HG02571 (cell line): ENCODE results near the gene DMPK.
"Not testable (repeated sequence)": the region's sequence is repeated elsewhere in the genome, so short reads cannot be mapped to it uniquely, and the experiment has no call there.

ENCODE experiments used
- ATAC-seq: cut with Tn5 transposase; IDR thresholded peaks from one replicate; pipeline ENCODE4 v1.9.1; 2021; ENCODE audit warnings: mild to moderate bottlenecking, moderate library complexity; ENCODE audit not compliant: unreplicated experiment

Gene DMPK

DNA sequence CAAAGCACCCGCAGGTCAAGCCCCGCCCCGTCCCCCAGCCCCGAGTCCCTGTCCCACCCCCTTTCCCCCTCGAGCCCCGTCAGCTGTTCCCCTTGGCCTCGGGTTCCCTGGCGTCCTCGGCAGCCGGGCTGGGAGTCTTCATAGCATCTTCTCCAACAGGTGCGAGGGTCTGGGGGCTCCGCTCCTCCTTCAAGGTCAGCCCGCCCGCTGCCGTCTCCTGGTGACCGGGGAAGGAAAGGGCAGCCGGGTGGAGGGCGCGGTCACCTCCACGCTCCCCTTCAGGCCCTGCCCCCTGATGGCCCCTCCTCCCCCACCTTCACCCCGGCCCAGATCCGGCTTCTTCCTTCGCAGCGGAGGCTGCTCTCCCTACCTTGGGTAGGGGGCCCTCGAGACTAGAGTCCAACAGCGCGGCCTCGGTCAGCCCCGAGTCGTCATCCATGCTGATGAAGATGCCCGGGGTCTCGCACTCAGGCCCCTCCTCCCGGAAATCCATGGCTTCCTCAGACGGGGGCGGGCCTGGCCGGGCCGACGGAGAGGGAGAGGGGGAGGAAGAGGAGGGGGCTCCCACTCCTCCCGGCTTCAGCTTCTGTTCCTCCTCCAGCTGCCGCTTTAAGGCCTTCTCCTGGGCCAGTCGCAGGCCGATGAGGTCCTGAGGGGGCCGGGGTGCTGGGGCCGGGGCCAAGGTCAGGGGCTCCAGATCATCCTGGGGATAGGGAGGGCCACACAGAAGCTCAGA, 33.4 kb upstream of the DMPK start:
- no peak for ATAC-seq

DNA sequence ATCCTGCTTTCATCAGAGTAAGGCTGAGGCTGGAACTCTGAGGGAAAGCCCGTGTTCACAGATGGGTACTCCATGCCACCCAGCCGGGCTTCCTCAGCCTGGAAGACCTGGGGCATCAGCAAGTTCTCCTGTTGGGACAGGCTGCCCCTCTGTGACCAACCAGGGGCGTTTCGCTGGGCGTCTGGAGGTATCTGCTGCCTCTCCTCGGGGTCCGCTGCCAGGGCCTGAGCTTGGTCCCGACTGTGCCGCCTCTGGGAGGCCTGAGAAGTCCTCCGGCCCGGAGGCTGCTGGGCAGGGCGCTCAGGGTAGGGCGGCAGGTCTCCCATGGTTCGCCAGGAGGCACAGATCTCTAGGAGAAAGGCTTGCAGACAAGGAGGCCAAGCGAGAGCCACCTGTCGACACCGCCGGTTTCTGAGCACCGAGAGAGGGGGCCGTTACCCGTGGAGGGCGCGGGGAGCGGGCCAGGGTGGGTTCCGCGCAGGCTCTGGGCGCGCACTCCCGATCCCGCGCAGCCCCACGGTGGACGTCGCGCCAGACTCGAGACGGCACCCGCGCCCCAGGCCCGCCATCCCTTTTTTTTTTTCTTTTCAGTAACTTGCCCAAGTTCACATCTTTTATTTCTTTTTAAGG, 32.7 kb upstream of the DMPK start, which contains the start of gene RSPH6A:
RSPH6A (minus strand) TSS at position 458 of the 630 bp plus-strand sequence; CDS start at position 326, 132 bp downstream.
- no peak for ATAC-seq

DNA sequence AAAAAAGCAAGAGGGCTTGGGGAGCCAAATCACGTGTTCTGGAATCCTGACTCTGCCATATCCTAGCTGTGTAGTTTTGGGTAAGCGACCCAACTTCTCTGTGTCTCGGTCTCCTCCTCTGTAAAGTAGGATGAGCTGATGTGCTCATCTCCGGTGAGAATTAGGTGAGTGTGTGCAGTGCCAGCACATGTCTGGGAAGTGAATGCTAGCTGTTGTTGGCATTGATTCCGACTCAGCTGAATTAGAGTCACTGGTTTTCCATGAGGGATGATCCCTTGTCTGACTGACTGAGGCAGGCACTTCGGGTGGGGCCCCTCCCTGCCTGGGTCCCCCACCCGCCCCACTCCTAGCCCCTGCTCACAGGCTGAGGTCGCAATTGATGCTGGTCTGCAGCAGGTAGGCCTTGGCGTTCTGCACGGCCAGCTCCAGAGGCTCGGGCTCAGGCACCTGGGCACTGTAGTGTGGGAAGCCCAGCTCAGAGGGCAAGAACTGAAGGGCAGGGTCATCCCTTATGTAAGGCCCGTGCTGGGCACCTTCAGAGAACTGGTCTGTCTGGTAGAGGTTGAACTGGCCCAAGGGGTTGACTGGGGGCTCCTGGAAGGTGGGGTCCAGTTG, 32.0 kb upstream of the DMPK start:
- no peak for ATAC-seq

DNA sequence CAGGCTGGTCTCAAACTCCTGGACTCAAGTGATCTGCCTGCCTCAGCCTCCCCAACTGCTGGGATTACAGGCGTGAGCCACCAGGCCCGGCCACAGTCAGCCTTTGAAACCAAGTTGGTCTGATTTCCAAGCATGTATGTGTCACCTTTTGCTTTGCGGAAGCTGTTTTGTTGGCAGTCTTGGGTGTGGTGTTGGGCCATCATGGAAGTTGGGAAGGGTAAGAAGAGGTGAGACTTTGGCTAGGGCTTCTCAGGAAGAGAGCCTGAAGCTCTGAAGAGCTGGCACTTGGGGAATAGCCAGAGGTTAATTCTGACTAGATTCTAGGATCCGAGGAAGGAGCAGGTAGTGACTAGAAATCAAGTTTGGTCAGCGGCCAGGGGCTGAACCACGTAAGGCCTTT, 30.0 kb upstream of the DMPK start:
- ATAC-seq = no peak

DNA sequence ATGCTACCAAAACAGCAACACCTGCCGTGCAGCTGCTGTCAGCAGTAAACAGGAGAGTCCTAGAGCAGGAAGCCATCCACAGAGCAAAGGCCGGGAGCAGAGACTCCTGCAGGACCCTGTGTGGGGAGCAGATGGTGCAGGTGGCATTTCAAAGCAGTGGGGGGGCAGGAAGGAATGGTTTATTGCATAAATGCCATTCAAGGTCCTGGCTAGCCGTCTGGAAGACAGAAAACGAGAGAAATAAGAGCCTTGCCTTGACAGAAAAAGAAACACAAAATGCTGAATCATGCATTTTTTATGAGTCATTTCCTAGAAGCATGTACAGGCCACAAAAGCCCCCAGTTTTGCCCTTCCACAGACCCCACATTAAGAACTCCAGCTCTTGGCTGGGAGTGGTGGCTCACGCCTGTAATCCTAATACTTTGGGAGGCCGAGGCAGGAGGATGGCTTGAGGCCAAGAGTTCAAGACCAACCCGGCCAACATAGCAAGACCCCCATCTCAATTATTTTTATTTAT, 27.4 kb upstream of the DMPK start:
- ATAC-seq = no peak

DNA sequence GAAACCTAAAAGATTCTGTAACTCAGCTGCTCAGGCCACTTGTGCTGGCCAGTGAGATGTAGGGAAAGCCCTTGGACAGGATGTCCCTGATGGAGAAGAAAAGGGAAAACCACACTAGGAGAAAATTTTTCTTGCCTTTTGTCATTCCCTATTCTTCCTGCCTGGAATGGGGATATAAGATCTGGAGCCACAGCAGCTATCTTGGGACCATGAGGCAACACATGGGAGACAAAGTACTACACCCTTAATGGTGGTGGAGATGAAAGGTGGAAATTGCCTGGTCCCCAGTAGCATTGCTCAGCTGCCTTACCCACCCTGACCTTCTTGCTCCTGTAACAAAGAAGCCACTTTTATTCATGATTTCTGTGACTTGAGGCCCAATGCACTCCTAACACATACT, 23.4 kb upstream of the DMPK start:
- ATAC-seq = no peak

DNA sequence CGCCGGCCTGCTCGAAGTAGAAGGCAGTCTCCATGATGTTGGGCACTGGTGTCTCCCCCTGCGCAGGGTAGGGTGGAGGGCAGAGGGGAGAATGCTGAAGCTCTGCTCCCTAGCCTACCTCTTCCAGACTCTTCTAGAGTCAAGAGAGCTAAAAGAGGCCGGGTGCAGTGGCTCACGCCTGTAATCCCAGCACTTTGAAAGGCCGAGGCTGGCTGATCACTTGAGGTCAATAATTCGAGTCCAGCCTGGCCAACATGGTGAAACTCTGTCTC, 22.6 kb upstream of the DMPK start:
- ATAC-seq = no peak

DNA sequence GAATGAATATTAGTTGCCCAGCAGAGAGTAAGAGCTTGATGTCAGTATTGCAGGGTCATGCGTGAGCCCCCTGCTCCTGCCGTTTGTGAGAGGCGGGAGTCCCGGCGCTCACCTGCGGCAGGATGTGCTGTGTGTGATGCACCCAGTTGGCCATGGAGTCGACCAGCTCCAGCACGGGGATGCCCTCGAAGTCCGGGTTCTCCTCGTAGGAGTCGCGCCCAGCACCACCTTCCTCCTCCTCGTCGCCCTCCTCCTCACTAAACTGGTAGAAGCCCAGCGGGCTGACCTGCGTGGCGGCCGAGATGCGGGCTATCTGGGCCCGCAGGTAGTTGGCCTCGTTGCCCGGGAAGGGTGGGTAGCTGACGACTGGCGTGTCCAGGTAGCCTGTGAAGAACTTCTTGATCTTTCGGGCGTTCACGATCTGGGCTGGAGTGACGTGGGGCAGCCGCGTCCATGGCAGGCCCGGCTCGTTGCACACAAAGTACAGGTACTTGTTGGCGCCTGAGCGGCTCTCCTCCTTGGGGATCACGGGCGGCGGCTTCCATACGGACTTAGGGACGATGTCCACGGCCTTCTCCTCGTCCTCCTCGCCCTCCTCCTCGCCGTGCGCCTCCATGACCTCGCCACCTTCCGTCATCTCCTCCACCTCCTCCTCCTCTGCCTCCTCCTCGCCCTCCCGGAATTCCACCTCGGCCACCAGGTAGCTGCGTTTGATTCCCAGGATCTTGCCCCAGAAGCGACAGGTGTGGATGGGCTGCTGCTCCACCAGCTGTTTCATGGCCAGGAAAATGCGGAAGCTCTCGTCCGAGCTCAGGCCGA, 22.1 kb upstream of the DMPK start:
- no peak for ATAC-seq

DNA sequence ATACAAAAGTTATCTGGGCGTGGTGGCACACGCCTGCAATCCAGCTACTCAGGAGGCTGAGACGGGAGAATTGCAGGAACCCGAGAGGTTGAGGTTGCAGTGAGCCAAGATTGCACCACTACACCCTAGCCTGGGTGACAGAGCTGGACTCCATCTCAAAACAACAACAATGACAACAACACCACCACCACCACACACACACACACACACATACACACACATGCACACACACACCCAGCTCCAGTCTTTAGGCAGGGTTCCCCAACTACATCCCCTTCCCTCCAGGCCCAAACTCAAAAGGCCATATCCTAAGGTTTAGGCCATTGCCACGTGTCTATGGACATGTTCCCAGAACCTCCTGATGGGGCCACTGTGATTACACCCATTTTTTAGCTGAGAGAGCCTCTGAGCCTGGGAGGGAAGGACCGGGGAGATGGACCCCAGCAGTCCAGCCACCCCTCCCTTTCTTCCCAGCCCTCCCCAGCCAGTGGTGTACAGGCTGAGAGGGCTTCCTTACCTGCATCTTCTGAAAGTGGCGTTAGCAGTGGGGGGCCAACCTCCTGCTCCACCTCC, 19.4 kb upstream of the DMPK start:
- ATAC-seq = no peak

DNA sequence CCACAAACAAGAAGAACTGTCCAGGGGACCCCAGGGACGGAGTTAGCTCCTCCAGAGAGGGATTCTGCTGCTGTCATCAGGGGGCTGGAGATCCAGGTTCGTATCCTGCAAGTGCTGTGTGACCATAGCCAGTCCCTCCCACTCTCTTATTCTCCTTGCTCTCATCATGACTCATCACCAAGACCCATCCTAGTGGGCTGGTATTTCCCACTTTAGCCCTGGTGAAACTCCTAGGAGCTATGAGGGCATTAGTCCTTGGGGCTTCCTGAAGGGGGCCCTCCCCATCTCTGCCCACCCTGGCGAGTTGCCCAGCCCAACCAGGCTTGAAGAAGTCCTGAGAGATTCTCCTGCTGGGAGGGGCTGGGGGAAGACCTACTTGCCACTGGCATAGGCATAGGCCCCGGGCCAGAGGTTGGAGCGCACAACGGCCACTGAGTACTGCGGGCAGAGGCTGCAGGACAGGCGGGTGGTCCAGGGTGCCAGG, 17.8 kb upstream of the DMPK start:
- ATAC-seq = no peak

DNA sequence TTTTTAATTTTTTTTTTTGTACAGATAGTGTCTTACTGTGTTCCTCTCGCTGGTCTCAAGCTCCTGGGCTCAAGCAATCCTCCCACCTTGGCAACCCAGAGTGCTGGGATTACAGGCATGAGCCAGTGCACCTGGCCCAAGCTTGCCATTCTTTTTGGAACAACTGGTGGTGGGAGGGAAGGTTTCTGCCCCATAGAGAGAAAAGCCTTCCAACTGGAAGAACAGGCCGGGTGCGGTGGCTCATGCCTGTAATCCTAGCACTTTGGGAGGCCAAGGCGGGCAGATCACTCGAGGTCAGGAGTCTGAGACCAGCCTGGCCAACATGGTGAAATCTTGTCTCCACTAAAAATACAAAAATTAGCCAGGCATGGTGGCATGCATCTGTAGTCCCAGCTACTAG, 17.3 kb upstream of the DMPK start:
- ATAC-seq = not testable (repeated sequence)

DNA sequence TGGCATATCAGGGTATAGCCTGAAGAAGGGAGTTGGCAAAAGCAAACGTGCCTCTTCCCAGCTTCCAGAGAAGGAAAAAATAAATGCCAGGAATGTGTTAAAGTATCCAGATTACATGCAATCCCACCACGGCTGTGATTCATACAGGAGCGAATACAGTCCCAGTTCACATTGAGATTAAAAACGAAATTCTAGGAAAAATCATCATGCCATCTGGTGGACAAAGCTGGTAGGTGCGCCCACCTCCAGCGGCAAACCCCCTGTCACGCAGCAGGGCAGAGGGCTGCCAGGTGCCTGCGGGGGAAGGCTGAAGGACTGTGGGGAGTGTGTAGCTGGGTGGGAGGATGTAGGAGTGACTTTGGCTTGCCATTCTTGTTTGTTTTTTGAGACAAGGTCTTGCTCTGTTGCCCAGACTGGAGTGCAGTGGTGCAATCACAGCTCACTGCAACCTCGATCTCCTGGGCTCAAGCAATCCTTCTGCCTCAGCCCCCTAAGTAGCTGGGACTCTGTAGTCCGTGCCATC, 16.8 kb upstream of the DMPK start:
- no peak for ATAC-seq

DNA sequence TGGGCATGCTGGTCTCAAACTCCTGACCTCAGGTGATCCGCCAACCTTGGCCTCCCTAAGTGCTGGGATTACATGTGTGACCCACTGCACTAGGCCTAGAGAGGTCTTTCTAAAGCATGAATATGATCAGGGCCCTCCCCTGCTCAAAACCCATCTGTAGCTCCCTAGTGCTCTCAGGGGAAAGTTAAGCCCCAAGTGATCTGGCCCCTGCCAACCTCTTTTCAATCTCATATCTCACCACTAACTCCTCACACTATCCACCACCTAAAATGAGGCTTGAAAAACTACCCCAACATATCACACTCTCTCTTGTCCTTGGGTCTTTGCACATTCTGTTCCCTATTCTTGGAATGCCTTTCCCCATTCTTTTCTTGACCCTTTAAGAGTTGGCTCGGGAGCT, 12.3 kb upstream of the DMPK start:
- no peak for ATAC-seq

DNA sequence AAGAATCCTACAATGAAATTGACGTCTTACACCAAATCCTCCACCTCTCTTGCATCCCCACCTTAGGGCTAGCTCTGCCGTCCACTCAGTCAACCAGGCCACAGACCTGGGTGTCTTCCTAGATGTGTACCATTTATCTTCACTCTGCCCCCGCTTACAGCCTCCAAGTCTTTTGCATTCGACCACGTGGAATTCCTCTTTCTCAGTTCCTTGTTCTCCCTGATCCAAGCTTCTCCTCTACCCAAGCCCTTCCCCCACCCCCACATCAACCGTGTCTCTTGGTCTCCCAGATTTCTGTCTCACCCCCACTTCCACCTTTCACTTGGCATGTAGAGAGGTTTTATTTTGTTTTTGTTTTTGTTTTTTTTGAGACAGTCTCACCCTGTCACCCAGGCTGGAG, 11.6 kb upstream of the DMPK start:
- ATAC-seq = no peak

DNA sequence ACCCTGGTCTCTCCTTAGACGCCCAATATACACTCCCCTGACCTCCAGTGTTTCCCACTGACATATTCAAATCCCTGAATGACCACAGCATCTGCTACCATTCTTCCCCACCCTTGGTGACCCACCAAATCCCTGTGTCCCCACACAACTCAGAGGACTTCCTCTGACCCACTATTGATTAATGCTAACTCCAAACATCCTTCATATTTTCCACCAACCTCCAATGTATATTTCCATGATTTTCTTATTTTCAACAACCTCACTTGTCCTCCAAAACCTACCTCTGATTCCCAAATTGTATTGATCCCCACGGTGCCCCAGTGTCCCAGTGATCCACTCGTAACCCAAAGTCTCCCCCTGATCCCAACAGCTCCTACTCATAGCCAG, 10.9 kb upstream of the DMPK start:
- no peak for ATAC-seq

DNA sequence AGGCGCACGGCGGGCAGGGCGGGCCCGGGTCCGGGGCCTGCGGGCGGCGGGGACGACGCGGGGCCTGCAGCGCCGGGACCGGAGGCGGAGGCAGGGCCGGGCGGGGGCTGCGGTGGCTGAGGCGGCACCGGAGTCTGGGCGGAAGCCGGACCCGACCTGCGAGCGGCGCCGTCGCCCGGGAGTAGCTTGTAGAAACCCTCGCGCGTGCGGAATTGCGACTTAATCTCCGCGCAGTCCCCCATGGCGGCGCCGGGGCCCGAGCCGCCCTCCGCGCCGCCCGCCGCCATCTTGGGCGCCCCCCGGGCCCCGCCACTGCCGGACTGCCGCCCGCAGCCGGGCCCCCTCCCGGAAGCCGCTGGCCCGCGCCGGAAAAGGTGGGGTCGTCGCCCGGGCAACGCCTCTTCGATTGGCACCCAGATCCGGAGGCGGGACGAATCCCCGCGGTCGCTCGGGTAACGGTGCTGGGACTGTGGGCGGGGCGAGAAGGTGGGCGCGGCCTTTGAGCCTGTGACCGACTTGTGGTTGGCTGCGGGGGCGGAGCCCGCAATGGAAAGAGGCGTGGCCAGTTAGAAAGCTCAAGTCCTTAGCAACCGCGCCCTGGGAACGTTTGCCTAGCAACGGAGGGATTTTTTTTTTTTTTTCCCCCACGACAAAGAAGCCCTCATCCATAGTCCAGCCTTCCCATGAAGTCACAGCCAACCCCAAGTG, 10.3 kb upstream of the DMPK start, which contains the start of gene DMWD:
DMWD (minus strand) TSS at position 376 of the 708 bp plus-strand sequence; CDS start at position 287, 89 bp downstream.
- peak; percentile 92 for ATAC-seq

DNA sequence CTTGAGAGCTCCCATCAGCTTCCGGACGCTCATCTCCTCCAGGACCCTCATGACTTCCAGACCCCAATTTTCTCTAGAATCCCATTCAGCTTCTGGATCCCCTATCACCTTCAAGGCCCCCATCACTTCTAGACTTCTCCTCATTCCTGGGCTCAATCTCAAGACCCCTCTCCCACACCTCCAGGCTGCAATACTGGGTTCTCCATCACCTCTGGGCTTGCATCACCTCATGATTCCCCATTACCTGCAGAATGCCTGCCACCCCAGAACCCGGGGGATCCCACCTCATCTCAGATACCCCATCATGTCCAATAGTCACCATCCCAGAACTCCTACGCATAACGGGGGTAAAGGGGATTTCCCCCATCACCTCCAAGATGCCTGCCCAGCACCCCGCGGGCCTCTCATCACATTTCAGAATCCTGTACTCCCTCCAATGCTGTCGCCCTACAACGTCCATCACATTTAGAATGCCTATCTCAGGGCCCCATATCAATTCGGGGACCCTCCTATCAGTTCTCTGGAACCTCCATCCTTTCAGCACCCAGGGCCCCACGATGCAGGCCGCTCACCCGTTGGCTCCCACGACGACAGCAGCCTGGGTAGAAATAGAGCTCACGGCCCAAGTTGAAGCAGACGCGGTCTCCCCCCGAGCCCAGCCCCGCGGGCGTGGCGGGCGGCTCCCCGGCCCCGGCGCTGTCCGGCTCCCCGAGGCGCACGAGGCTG, 9.6 kb upstream of the DMPK start:
- ATAC-seq = no peak

DNA sequence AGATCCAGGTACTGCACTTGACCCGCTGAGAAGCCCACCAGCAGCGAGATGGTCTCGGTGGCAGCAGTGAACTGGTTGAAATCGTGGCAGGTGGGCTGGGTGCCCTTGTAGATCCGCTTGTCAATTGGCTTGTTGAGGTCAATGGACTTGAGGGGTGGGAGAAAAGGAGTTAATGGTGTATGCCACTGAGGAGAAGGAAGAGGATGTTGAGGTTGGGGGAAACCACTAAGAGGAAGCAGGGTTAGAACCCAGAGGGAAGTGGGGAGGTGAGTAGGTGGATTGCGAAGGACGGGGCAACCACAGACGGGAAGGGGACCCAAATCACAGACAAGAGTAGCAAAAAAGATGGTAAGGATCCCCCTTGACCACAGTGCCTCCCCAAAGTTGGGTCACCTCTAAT, 8.7 kb upstream of the DMPK start:
- ATAC-seq = no peak

DNA sequence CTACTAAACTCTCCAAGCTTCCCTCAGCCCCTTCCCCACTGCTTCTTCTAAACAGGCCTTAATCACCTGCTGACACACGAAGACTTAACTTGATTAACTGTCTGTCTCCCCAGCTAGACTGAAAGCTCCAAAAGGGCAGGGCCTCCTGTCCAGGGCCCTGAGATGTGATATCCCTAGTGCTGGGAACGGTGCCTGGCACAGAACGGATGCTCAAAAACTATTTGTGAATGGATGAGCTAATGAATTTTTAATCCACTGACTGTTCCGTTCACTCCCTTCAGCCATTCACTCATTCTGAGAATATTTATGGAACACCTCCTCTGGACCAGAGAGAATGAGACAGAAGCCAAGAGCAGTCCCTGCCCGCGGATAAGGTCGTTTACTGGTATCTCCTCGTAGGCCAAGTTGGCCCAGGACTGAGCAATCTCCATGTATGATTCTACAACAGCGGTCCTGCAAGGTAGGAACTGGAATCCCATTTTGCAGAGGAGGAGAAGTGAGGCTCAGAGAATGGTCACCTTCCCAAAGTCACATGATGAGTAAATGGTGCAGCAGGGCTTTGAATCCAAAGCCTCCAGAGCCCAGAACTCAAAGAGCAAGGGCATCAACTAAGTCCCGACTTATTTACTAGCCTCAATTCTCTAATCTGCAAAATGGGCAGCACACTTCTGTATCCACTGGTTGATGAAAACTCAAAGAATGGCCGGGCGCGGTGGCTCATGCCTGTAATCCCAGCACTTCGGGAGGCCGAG, 6.9 kb upstream of the DMPK start:
- ATAC-seq = no peak
